Cardiac fibroblast (primary cell): ENCODE results near the gene PRPF38B.
"Not testable (repeated sequence)": the region's sequence is repeated elsewhere in the genome, so short reads cannot be mapped to it uniquely, and the experiment has no call there.

Source experiments
- DNase-seq, 2 donors: peaks; one replicate each; pipeline versions ENCODE4 v3.0.0 to v3.0.0-alpha.2; 2010; ENCODE audit warnings: low read depth in 2 of 2
- H3K4me3 ChIP-seq, 2 donors: replicated peaks in 1 of 2; 1 replicate in 1 of 2; 2 replicates in 1 of 2; pipeline ENCODE4 v1.5.1; 2011; ENCODE audit warnings: low read depth in 2 of 2, low read length in 2 of 2, mild to moderate bottlenecking in 2 of 2, moderate library complexity in 1 of 2
- CTCF ChIP-seq: IDR thresholded peaks from one replicate; pipeline ENCODE4 v1.5.1; 2011; ENCODE audit warnings: low read depth, mild to moderate bottlenecking, low read length, inconsistent platforms

The PRPF38B gene

GRCh38 chr1:108695535-108695934, 3.4 kb downstream of the PRPF38B start:
- DNase-seq, result no peak
- H3K4me3 ChIP-seq, result no peak overlapping the region

GRCh38 chr1:108699375-108700332, 7.5 kb downstream of the PRPF38B start:
- TF ChIP-seq CTCF, result no peak
- no peak for DNase-seq
- H3K4me3 ChIP-seq, result no peak overlapping the region

More at GRCh38 chr1:108695535-108695934, 3.4 kb downstream of the PRPF38B start:
- TF ChIP-seq CTCF, result no peak

- no peak for DNase-seq
- no peak for TF ChIP-seq CTCF
- H3K4me3 ChIP-seq, result no peak overlapping the region
Measured at GRCh38 chr1:108701176-108701849, 9.2 kb downstream of the PRPF38B start.

- not testable (repeated sequence) for H3K4me3 ChIP-seq, DNase-seq
Measured at GRCh38 chr1:108702109-108702508, 10.0 kb downstream of the PRPF38B start.

- peak in 1 of 2 donors; percentile 73 for DNase-seq
Measured at GRCh38 chr1:108703939-108704338, 11.8 kb downstream of the PRPF38B start.

GRCh38 chr1:108704496-108704895, 12.4 kb downstream of the PRPF38B start:
- DNase-seq, result peak; percentile 72 to 89
- H3K4me3 ChIP-seq, result no peak overlapping the region
- no peak for TF ChIP-seq CTCF

More at GRCh38 chr1:108703939-108704338, 11.8 kb downstream of the PRPF38B start:
- TF ChIP-seq CTCF, result no peak
- no peak overlapping the region for H3K4me3 ChIP-seq

- DNase-seq, result no peak
- no peak overlapping the region for H3K4me3 ChIP-seq
- TF ChIP-seq CTCF, result no peak
Measured at GRCh38 chr1:108706643-108707042, 14.5 kb downstream of the PRPF38B start.
